ENCODE measurements around the gene DNM1L.

The DNM1L gene

GRCh38 chr12:32757157-32757556 lies 78.1 kb downstream of the DNM1L start:
- DNase-seq, result no peak

GRCh38 chr12:32761716-32762115 lies 82.6 kb downstream of the DNM1L start:
- no peak for DNase-seq

GRCh38 chr12:32765906-32766305 lies 86.8 kb downstream of the DNM1L start:
- DNase-seq, result no peak

GRCh38 chr12:32768518-32768917 lies 89.4 kb downstream of the DNM1L start:
- no peak for DNase-seq

DNA sequence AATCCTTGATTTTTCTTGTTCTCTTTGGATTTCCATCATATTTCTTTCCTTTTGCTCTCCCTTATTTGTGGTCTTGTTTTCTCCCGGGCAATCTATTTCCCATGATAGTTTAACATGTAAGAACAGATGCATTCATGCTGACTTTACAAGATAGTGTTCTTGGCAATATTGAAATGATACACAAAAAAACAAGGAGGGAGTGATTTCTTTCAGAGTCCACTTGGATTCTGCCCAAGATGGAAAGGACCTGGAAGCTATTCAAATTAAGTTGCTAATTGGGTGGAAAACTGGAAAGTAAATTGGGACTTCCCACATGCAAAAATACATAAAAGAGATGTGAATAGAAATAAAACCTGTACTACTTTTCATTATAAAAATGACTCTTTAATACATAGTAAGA lies 91.0 kb downstream of the DNM1L start:
- no peak for DNase-seq

GRCh38 chr12:32773691-32774090 lies 94.6 kb downstream of the DNM1L start:
- DNase-seq, result no peak

DNA sequence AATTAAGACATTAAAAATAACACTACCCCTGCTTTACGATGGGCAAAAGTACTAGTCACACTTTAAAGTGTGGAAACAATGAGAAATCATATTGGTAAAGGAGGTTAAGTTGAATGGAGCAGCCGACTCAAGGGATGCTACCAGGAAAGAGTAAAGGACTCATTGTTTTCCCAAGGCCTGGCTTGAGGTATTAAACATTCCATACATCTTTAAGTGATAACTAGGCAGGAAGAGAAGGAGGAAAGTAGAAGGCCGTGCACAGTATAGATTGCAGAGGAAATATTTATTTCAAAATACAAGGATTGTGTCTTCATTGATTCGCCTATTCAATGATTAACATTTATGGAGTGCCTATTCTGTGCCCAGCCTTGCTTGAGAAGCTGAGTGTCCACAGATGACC lies 97.2 kb downstream of the DNM1L start:
- no peak for DNase-seq

- DNase-seq, result no peak
Measured at GRCh38 chr12:32777159-32777558, 98.1 kb downstream of the DNM1L start.

GRCh38 chr12:32777691-32778175 lies 98.6 kb downstream of the DNM1L start:
- DNase-seq, result no peak

- DNase-seq, result no peak
Measured at GRCh38 chr12:32780071-32780470, 101.0 kb downstream of the DNM1L start.

GRCh38 chr12:32783029-32783428 lies 103.9 kb downstream of the DNM1L start:
- DNase-seq, result no peak

- no peak for DNase-seq
Measured at GRCh38 chr12:32785557-32785956, 106.5 kb downstream of the DNM1L start.

GRCh38 chr12:32788405-32788804 lies 109.3 kb downstream of the DNM1L start:
- DNase-seq, result no peak

DNA sequence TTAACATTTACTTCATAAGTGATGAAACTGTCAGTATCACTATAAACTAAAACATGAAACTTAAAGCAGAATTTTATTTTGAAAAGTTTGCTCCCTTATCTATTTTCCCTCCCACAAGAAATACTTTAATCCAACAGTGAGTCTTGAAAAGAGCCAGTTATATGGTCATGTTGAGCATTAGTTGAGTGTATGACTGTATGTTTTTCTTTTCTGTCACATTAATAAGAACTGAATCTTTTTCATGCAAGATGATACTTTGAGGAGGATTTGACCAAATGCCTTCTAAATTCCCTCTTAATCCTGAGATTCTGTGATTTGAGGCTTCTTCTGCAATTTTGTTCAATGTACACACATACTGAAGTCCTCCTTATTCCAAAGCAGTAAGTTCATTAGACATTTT lies 110.3 kb downstream of the DNM1L start:
- no peak for DNase-seq

DNA sequence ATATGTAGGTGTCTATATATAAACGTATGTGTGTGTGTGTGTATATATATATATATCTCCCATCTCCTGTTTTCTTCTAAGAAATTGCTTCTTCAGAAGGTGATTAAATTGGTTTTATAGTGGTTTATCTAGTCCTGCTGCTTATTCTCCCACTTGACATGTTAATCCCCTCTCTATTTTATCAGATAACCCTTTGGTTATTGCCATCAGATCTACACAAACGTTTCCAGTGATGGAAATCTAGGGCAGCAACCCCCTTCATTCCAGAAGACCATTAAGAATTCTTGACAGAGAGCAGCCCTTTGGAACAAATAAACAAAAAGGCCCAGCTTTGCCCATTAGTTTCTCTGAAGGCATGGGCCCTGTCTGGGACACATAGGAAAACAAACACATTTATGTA lies 110.8 kb downstream of the DNM1L start:
- DNase-seq, result no peak

DNA sequence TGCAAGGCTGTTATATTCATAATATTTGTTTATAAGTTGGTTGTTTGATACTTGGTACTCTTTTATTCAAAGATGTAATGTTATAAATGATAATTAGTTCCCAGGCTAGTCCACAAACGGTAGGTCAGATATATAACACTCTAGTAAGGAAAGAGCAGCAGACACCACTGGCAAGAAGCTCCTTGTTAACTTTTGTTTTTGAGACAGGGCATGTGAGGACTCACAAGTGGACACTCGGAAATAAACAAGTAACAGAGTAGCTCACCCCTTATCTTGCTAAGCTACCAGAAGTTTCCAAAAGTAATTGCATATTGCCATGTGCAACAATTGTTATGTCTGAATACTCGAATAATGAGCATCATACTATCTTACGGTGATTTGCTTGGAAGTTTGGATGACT lies 115.2 kb downstream of the DNM1L start:
- DNase-seq, result no peak

All from right forelimb (tissue), 1 donor.